PFSK-1 (cell line): ENCODE data around the gene PXN.

Experiments
- FOXP2 ChIP-seq: optimal IDR thresholded peaks from 2 replicates; pipeline ENCODE3; 2011; ENCODE audit warnings: borderline replicate concordance, control low read depth, inconsistent platforms; ENCODE audit not compliant: insufficient read depth; ENCODE audit errors: extremely low read length, extremely low read depth
- POLR2AphosphoS5 ChIP-seq: IDR thresholded peaks from 2 replicates; pipeline ENCODE4 v1.6.1; 2012; ENCODE audit warnings: low read depth, mild to moderate bottlenecking, control low read depth, low read length, moderate library complexity
- SIN3A ChIP-seq: IDR thresholded peaks from 2 replicates; pipeline ENCODE4 v1.6.1; 2012; ENCODE audit warnings: mild to moderate bottlenecking, low read length, moderate library complexity, borderline replicate concordance; ENCODE audit not compliant: insufficient read depth
- TAF1 ChIP-seq: IDR thresholded peaks from 2 replicates; pipeline ENCODE4 v1.6.1; 2012; ENCODE audit warnings: low read length, control low read depth, borderline replicate concordance; ENCODE audit not compliant: insufficient read depth
- TF ChIP-seq, protein P1 (sequence below), 2 experiments: IDR thresholded peaks; 2 replicates each; pipeline versions ENCODE4 v1.6.1 to v1.8.0; 2011 to 2012; ENCODE audit warnings: low read depth in 2 of 2, low read length in 2 of 2, control low read depth in 1 of 2, inconsistent platforms in 1 of 2, mild to moderate bottlenecking in 1 of 2, moderate library complexity in 1 of 2; ENCODE audit not compliant: insufficient read depth in 1 of 2

Gene PXN

DNA sequence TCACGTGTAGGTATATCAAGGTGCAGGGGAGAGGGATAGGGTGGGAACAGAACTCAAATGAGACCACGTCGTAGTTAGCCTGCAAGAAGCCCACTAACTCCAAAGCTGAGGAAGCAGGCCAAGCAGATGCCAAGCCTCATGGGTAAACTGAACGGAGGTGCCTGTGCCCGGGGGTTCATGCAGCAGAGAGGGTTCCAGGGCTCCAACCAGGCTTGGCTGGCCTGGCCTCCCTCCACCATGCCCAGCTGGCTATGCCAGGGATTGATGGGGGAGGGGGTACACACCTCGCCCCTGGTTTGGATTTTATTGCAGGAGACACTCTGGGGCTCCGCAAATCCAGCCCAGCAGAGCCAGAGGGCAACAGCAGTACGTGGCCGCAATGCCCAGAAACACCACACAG is 27.3 kb downstream of the PXN start:
- TF ChIP-seq, protein P1, sequence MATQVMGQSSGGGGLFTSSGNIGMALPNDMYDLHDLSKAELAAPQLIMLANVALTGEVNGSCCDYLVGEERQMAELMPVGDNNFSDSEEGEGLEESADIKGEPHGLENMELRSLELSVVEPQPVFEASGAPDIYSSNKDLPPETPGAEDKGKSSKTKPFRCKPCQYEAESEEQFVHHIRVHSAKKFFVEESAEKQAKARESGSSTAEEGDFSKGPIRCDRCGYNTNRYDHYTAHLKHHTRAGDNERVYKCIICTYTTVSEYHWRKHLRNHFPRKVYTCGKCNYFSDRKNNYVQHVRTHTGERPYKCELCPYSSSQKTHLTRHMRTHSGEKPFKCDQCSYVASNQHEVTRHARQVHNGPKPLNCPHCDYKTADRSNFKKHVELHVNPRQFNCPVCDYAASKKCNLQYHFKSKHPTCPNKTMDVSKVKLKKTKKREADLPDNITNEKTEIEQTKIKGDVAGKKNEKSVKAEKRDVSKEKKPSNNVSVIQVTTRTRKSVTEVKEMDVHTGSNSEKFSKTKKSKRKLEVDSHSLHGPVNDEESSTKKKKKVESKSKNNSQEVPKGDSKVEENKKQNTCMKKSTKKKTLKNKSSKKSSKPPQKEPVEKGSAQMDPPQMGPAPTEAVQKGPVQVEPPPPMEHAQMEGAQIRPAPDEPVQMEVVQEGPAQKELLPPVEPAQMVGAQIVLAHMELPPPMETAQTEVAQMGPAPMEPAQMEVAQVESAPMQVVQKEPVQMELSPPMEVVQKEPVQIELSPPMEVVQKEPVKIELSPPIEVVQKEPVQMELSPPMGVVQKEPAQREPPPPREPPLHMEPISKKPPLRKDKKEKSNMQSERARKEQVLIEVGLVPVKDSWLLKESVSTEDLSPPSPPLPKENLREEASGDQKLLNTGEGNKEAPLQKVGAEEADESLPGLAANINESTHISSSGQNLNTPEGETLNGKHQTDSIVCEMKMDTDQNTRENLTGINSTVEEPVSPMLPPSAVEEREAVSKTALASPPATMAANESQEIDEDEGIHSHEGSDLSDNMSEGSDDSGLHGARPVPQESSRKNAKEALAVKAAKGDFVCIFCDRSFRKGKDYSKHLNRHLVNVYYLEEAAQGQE (IDR thresholded peaks at IDR 0.05; ENCODE audit: insufficient read depth in 1 of 2, low read depth in 2 of 2, low read length in 2 of 2): no peak
- TF ChIP-seq FOXP2 (no peak), TAF1 (no peak), POLR2AphosphoS5 (no peak), SIN3A (no peak)

DNA sequence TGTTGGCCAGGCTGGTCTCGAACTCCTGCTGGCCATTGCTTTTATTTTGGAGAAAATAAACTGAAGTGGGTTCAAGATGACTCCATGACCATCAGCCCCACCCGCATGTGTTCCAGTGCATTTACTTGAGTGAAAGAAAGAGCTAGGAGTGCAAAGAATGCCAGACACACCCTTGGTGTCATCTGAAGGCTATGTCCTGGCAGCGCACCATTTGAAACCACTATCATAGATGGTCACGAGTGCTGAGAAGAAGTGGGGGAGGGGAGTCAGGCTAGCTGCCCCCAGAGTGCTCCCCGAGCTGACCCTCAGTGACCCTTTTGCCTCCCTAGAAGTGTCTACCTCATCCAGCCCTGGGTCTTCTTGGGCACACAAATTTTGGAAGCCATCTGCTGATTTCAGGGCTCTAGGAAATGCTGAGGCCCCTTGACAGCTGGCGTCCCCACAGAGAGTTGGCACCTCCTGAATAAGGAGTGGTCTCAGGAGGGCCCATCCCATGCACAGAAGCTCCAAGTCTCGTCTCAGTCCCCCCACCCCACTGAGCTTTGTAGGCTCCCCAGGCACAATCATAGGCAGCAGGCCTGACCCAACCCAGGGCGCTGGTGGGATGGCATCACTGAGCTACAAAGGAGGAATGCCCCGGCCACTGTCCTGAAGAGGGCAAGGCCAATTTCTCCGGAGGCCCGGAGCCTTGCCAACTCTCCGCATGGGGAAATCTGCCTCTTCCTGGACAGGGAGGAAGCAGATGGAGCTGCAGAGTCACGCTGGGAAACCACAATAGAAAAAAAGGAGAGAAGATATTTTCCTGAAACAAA is 28.0 kb downstream of the PXN start:
- TF ChIP-seq POLR2AphosphoS5 (no peak), TAF1 (no peak)
- TF ChIP-seq, protein P1 (IDR thresholded peaks at IDR 0.05; ENCODE audit: insufficient read depth in 1 of 2, low read depth in 2 of 2, low read length in 2 of 2): 0 out of 4 replicates have a peak, but pooled peaks of 1 of the 2 experiments have one; percentile 18

DNA sequence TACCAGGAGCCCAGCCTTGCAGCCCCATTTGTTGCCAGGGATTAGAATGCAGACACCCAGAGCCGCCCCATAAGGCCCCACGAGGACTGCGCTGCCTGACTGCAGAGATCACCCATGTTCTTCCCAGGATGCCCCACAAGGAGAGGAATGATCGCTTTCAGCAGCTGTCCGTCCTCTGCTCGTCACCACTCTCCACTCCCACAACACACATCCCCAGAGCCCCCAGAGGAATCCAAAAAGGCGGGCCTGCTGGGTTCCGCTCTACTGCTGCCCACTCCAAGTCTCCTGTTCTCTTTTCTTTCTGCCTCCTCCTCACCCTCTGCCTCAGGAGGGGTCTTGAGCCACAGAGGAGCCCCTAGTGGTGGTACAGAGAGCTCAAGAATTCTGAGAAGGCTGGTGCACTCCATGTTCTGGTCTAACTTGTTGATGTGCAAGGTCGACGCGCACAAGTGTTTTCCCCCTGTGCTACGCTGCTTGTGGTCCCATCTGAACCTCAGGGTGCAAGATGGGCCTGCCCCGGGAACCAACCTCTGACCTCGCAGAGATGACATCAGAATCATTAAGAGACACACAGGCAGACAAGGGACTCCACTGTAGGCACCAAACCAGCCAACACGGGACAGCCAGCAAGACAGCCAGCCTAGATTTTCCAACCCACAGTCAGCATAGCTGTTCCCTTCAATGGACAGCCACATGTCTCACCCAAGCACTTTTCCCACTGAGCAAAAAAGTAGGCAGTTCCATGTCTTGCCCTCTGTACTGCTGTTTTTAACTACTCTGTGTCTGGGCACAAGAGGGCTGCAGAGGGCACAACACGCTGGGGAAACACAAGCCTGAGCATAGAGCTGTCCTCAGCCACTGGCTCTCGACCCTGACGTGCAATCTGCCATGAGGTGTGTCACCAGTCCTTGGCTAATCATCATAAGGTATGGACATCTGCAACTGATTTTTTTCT is 29.9 kb downstream of the PXN start:
- TF ChIP-seq FOXP2: no peak
- TF ChIP-seq, protein P1 (IDR thresholded peaks at IDR 0.05; ENCODE audit: insufficient read depth in 1 of 2, low read depth in 2 of 2, low read length in 2 of 2): no peak

DNA sequence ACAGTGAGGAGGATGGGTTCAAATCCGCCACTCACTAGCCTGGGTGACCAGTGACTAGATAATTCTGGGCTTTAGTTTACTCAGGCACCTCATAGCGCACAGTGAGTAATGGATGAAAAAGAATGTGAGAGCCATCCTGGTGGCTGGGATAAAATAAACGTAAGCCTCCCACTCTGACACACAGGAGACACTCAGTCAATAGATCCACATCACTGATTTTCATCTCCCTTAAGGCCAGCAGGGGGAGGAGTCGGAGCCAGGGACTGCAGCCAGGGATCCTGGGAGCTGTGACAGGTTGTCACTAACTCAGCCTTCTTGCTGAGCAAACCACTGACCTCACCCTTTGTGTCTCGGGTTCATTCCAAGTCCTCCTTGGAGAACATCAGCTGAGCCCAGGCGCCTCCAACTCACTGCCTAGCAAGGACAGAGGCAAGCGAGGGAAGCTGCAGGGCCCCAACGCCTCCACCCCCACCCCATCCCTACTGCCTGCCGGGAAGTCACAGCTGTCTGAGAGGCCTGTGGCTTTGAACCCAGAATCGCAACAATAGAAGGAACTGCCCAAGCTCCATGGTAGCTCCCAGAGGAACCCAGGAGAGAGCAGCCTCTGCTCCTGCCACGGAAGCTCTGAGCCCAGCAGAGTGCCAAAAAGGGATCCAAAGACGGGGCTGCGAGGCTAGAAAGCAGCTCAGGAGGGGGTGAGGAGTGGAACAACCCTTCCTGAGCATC is 30.7 kb downstream of the PXN start:
- no peak for TF ChIP-seq POLR2AphosphoS5
- TF ChIP-seq SIN3A: 0 out of 2 replicates have a peak, but pooled peaks have one; percentile 14
- no peak for TF ChIP-seq FOXP2
- TF ChIP-seq, protein P1 (IDR thresholded peaks at IDR 0.05; ENCODE audit: insufficient read depth in 1 of 2, low read depth in 2 of 2, low read length in 2 of 2): no peak
- no peak for TF ChIP-seq TAF1
